Transverse colon (tissue), 4 donors: Measurements from ENCODE around the gene CCDC70. TPM values are rescaled to one million over a fixed set of nuclear protein-coding genes. Genes with fewer than 3 reads are reported as not detected.

Experiments
- DNase-seq: peaks from one replicate; pipeline ENCODE4 v3.0.0-alpha.2; 2019
- H3K27ac ChIP-seq, 4 donors: fragments of 200-600 bp; sonication (generic); 2 replicates each; pipeline ENCODE4 v1.5.1; 2016 to 2018; ENCODE audit warnings: inconsistent platforms in 4 of 4
- H3K27me3 ChIP-seq: fragments of 200-600 bp; sonication (generic); 2 replicates; pipeline ENCODE4 v1.5.1; 2017; ENCODE audit warnings: inconsistent platforms
- H3K36me3 ChIP-seq, 4 donors: fragments of 200-600 bp; sonication (generic); 2 replicates each; pipeline ENCODE4 v1.5.1; 2017 to 2019; ENCODE audit warnings: inconsistent platforms in 4 of 4
- H3K4me1 ChIP-seq, 4 donors: fragments of 200-600 bp; sonication (generic); 2 replicates each; pipeline ENCODE4 v1.5.1; 2017 to 2020; ENCODE audit warnings: inconsistent platforms in 4 of 4
- H3K4me3 ChIP-seq, 4 donors: fragments of 200-600 bp; sonication (generic); 1 replicate in 1 of 4; 2 replicates in 3 of 4; pipeline versions ENCODE4 v1.5.1 to v1.6.1; 2017 to 2019; ENCODE audit warnings: inconsistent platforms in 4 of 4
- H3K9me3 ChIP-seq, 2 donors: fragments of 200-600 bp; sonication (generic); 2 replicates each; pipeline ENCODE4 v1.5.1; 2017 to 2019; ENCODE audit warnings: inconsistent platforms in 2 of 2
- EP300 ChIP-seq: sonication (generic); formaldehyde crosslinking; IDR thresholded peaks from one replicate; pipeline ENCODE4 v1.6.1; 2017; ENCODE audit warnings: antibody characterized with exemption, low read depth
- POLR2A ChIP-seq: fragments of 450-650 bp; IDR thresholded peaks from one replicate; pipeline ENCODE4 v1.6.1; 2016; ENCODE audit warnings: antibody characterized with exemption, mild to moderate bottlenecking, moderate library complexity
- POLR2AphosphoS5 ChIP-seq, 3 donors: sonication (generic); formaldehyde crosslinking; IDR thresholded peaks; one replicate each; pipeline ENCODE4 v1.6.1; 2016; ENCODE audit warnings: antibody characterized with exemption in 3 of 3
- WGBS, 2 donors: methylation state at CpG; one replicate each; pipeline ENCODE4 v1.1.5; 2018; ENCODE audit warnings: low coverage in 1 of 2; 5-methylcytosine and 5-hydroxymethylcytosine counted together
- in situ Hi-C, 4 donors: fragments of 200-750 bp; cut with MboI; loops; one replicate each; pipeline versions ENCODE4 v1.15.0 to v1.15.1; 2017; ENCODE audit warnings: low sequenced_read_pairs in 3 of 4, low pct_ligation_motif_present in 1 of 4, low pct_unique_long_range_greater_than_20kb in 1 of 4
- intact Hi-C: fragments of 100-400 bp; cut with DNase I; formaldehyde crosslinking; loops from one replicate; pipeline ENCODE4 v1.15.1; 2023; ENCODE audit warnings: low total_unique reads
- total RNA-seq, 4 donors: library from RNA; depleted of rRNA; stranded (reverse); fragments of >200 nt; gene quantifications; one replicate each; pipeline ENCODE4 v1.1.0, GENCODE V29; 2016
- TF ChIP-seq, protein P1 (sequence below), 5 experiments: fragments of 200-600 bp in 3 of 5; fragments of 450-650 bp in 2 of 5; sonication (generic) in 3 of 5; IDR thresholded peaks; 1 replicate in 2 of 5; 2 replicates in 3 of 5; pipeline ENCODE4 v1.5.1; 2016 to 2017; ENCODE audit warnings: antibody characterized with exemption in 5 of 5, inconsistent platforms in 3 of 5, mild to moderate bottlenecking in 2 of 5, moderate library complexity in 1 of 5

The CCDC70 gene
- total RNA-seq, 4 donors from 2014 or later: not detected

DNA sequence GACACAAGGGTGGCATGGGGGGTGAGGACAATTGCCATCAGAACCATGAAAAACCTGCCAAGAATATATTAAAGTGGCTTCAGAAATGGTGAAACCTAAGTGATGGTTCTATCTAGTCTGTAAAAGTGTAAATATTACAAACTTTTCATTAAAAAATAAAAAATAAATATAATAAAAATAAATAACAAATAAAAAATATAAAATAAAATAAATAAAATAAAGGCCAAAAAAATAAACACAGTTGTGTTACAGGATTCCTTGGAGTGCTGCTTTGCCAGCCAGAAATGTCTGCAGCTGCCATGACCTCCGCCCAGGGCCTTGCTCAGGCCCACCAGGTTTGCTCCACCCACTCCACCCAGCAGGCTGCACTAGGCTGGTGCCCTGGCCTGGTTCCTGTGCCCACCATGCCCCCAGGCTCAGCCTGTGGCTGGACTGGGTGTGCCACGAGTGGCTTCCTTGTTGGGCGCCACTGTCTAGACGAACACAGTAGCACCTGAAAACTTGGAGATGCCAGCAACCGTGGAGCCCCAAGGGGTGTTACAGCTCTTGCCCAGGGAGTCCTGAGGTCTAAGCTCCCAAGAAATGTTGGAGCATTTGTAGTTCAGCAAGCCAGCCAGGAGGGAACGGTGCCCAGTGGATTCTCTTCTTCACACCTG is 20.9 kb downstream of the CCDC70 start:
- Histone ChIP-seq H3K27me3 (no peaks in the 10 kb centered on the region), H3K4me1 (no peaks in the 10 kb centered on the region), H3K36me3 (no peaks in the 10 kb centered on the region), H3K4me3 (no peak overlapping the region), H3K9me3 (no peaks in the 10 kb centered on the region), H3K27ac (no peak overlapping the region)
- intact Hi-C loops: no loop called here
- 86 to 93% methylated on average over 1 to 6 of the region's 6 CpGs for WGBS, 2 donors
- in situ Hi-C loops: no loop called here
- no peak for DNase-seq
- TF ChIP-seq, protein P1, sequence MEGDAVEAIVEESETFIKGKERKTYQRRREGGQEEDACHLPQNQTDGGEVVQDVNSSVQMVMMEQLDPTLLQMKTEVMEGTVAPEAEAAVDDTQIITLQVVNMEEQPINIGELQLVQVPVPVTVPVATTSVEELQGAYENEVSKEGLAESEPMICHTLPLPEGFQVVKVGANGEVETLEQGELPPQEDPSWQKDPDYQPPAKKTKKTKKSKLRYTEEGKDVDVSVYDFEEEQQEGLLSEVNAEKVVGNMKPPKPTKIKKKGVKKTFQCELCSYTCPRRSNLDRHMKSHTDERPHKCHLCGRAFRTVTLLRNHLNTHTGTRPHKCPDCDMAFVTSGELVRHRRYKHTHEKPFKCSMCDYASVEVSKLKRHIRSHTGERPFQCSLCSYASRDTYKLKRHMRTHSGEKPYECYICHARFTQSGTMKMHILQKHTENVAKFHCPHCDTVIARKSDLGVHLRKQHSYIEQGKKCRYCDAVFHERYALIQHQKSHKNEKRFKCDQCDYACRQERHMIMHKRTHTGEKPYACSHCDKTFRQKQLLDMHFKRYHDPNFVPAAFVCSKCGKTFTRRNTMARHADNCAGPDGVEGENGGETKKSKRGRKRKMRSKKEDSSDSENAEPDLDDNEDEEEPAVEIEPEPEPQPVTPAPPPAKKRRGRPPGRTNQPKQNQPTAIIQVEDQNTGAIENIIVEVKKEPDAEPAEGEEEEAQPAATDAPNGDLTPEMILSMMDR (IDR thresholded peaks at IDR 0.05): no peak
- TF ChIP-seq POLR2AphosphoS5 (IDR thresholded peaks at IDR 0.05): no peak
- TF ChIP-seq POLR2A: no peak
- no peak for TF ChIP-seq EP300

DNA sequence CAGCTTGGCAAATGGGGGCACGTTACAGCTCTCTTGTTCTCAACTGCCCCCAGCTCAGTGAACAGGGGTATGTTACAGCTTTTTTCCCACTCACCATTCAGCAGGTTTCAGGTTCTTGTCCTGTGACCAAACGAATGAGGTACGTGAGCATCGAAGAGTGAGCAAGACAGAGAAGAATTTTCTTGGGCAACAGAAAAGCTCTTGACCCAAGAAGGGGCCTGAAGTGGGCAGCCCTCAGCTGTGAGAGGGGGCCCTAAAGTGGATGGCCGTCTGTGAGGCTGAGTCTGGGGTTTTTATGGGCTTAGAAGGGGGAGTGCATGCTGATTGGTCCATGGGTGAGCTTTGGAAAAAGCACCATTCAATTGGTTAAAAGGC is 21.4 kb downstream of the CCDC70 start:
- Histone ChIP-seq H3K9me3 (no peaks in the 10 kb centered on the region), H3K4me3 (no peak overlapping the region), H3K27ac (no peak overlapping the region), H3K4me1 (no peaks in the 10 kb centered on the region), H3K27me3 (no peaks in the 10 kb centered on the region), H3K36me3 (no peaks in the 10 kb centered on the region)
- 70 to 95% methylated on average over 3 to 5 of the region's 5 CpGs for WGBS, 2 donors
- intact Hi-C loops (no loop called here), in situ Hi-C loops (no loop called here)
- TF ChIP-seq POLR2AphosphoS5 (IDR thresholded peaks at IDR 0.05) (no peak), POLR2A (no peak), EP300 (no peak)
- TF ChIP-seq, protein P1 (IDR thresholded peaks at IDR 0.05): no peak
- no peak for DNase-seq

DNA sequence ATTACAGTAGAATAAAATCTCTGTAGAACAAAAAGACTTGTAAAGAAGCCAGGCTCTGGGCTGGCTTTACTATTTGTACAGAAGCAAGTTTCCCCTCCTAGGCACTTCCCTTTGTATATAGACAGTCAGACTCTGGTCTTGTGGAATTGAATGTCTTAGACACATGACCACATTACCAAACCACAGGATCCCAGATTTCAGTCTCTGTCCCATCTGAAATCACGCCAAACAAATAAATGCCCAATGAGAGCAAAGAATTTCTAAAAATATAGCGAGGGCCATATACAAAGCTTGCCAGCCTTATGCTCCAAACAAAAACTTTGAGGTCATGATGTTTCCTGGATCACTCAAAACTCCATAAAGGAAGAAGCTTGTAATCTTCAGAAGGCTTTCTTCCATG is 23.9 kb downstream of the CCDC70 start:
- H3K9me3 ChIP-seq: no peaks in the 10 kb centered on the region
- WGBS, 2 donors: 87 to 100% methylated on average over 1 to 2 of the region's 2 CpGs
- in situ Hi-C loops: no loop called here

DNA sequence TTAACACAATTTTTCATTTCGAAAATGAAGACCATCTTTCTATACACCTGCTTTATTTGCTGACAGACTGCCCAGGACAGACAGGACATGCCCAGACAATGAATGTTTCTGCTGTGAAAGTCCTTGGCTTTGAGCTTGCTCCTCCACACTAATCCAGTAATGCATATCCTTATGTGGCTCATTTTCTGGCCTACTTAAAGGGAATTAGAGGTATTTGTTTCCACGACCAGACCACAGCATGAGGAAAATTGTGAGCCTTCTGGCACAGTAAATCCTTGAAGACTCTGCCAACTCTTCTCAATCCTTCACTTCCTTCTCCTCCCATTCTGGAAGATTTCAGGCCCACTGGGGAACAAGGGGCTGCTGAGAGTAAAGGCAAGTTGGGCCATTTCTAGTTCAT is 25.7 kb downstream of the CCDC70 start:
- no peaks in the 10 kb centered on the region for H3K36me3 ChIP-seq
- no peak overlapping the region for H3K4me3 ChIP-seq
- H3K27me3 ChIP-seq: no peaks in the 10 kb centered on the region
- H3K9me3 ChIP-seq: no peaks in the 10 kb centered on the region
- TF ChIP-seq POLR2AphosphoS5 (IDR thresholded peaks at IDR 0.05): no peak
- TF ChIP-seq EP300: no peak
- TF ChIP-seq, protein P1 (IDR thresholded peaks at IDR 0.05): no peak
- no peak for TF ChIP-seq POLR2A
- 63 to 72% methylated on average over 2 of the region's 2 CpGs for WGBS, 2 donors
- in situ Hi-C loops (no loop called here), intact Hi-C loops (no loop called here)
- no peaks in the 10 kb centered on the region for H3K4me1 ChIP-seq
- DNase-seq: no peak
- no peak overlapping the region for H3K27ac ChIP-seq

More for the DNA sequence above, 23.9 kb downstream of the CCDC70 start:
- no peak for DNase-seq
- no peaks in the 10 kb centered on the region for H3K27me3 ChIP-seq
- H3K36me3 ChIP-seq: no peaks in the 10 kb centered on the region
- no peaks in the 10 kb centered on the region for H3K4me1 ChIP-seq
- intact Hi-C loops: no loop called here
- H3K27ac ChIP-seq: no peak overlapping the region
- TF ChIP-seq, protein P1 (IDR thresholded peaks at IDR 0.05): no peak
- no peak for TF ChIP-seq EP300
- TF ChIP-seq POLR2AphosphoS5 (IDR thresholded peaks at IDR 0.05): no peak
- TF ChIP-seq POLR2A: no peak
- H3K4me3 ChIP-seq: no peak overlapping the region
